CD4-positive, alpha-beta T cell treated with Interleukin-10 for 1 hour (primary cell): ENCODE results near the gene MAFG.
"Not testable (repeated sequence)": the region's sequence is repeated elsewhere in the genome, so short reads cannot be mapped to it uniquely, and the experiment has no call there.

Experiments
- DNase-seq: peaks from one replicate; pipeline ENCODE4 v3.0.0-alpha.2; 2020

Gene MAFG

DNA sequence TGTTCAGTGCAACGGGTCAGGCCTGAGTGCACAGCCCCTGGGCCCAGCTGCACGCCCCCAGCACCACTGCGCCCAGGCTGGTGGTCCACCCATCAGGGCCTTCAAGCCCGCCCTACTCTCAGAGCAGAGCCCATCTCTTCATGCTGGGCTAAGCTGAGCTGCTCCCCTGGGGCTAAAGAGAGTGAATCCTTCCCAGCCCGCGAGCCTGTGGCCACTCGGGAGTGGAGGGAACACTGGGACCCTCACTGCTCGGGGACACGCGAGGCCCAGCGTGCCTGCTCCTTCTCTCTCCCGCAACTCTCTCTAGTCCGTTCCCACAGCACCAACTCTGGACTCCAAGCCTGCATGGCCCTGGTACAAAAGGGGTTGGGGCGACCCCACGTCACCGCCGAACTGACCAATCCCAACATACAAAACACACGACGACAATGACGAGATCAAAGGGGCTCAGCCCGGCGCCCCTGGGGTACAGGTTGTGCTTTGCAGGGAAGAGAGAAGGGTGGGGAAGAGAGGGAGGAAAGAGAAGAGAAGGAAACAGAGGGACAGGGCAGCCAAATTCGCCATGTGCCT, 5.5 kb downstream of the MAFG start:
- no peak for DNase-seq

DNA sequence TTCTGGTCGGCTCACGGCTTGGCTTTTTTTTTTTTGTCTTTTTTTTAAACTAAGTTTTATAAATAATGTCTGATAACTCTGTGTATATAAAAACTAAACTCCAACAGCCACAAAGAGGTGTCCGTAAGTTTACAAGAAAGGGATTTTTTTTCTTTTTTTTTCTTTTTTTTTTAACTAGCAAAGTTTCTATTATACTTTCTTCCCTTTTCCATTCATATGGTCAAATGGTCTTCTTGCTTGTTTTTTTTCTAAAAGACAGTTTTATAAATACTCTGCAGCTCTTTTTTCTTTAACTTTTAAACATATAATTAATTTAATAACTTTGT, 6.0 kb downstream of the MAFG start:
- no peak for DNase-seq

DNA sequence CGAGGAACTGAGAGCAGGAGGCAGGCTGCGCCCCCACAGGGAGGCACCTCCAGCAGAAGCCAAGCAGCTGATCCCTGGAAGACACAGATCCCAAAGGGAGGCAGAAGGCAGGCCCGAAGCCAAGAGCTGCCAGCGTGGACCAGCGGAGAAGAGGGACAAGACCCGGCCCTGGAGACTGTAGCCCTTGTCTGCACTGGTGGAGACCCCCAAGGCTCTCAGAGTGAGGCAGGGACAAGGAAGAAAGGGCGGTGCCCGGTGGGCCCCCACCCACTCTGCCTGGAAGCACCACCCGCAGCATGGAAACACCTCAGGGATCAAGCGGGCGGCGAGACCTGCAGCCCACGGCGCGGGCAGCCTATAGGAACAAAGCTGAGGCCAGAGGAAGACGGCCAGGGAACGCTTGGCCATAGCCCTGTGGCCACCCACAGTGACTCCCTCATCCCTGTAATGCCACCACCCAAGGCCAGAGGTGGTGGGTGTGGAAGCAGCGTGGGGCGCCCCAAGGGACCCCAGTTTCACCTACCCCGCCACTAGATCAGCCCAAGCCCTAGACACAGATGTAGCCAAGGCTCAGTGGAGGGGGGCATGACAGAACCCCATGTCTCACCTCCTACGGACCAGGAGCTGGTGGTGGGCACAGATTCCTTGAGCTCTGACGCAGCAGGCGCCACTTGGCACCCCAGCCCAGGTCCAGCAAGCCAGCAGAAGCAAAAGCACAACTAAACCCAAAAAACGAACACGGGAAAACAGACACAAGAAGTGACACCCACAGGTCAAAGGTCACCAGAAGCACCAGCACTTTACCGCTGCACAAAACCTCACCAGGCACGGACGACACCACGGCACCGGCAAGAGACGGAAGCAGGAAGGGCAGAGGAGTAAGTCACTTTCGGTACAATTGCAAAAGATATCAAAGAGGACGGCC, 6.7 kb downstream of the MAFG start:
- DNase-seq, result no peak

DNA sequence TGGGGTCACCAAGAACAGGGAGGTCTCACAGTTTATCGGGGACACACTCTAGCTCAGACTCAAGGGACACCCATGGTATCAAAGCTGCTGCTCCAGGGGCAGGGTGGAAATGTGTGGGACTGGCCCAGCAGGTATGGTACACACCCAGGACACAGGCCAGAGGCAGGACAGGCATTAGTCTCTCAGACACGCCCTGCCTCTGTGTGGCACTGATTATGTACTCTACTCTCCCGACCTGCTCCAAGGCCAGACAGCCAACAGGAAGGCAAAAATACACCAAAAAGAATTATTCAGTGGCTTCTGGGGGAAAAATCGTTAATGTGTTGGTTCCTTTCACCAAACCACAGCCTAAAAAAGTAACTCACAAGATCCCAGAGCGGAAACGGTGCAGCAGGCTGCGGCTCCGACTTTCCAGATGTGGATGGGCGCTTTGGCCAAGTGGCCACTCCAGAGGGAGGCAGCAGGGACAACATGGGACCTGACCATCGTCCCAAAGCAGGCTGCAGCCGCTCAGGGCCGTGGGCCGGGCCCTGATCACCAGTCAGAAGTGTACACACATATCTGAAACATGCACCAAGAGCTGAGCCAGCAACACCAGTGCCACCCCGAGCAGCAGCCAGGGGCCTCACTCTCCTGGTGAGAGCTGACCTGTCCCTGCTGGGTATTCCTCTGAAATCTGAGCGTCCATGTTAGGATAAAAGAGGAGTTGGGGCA, 8.5 kb downstream of the MAFG start:
- no peak for DNase-seq

DNA sequence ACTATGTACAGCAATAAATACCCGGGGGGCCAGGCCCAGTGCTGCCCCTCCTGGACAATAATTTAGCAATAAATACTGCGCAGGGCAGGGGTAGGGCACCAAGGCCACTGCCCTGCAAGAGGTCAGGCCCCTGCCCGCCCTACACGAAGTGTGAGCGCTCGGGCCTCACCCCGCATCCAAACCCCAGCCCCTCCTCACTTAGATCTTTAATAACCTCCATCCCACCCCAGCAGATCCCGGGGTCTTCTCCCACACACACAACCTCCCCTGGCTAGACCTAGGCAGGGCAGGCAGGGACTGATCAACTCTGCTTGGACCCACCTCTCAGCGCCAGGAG, 9.2 kb downstream of the MAFG start:
- not testable (repeated sequence) for DNase-seq

DNA sequence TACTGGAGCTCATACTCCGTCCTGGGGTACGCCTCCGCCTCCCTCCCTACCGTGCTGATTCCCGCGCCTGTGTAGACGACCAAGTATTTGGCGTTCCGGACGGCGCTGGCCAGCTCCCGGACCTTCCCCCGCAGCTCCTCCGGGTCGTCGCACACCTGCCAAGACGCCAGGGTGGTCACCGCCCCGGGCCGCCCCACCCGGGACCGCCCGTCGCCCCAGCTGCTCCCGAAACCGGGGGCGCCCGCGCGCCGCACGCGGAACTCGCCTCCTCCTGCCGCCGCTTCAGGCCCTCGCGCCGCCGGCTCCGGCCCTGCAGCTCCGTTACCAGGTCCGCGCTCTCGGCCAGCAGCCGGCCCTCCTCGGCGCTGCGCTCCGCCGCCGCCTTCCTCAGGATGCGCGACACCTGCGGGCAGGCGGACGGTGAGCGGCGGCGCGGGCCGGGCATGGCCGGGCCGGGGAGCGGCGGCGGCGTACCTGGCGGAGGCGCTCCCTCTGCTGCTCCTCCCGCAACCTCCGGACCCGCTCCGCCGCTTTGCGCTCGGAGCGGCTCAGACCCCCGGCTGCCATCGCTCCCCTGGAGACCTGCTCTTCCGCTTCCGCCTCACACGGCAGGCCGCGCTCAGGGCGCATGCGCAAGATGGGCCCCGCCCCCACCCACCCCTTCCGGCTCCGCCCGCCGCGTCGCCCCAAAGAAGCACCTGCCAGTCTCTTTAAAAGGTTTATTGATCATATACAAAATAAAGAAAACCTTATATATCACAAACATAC, 9.8 kb downstream of the MAFG start, which contains the start of gene SIRT7:
TSS of gene SIRT7 (minus strand) at position 612 of the 768 bp plus-strand sequence. CDS start at position 567, 45 bp downstream.
- DNase-seq, result peak; percentile 88

DNA sequence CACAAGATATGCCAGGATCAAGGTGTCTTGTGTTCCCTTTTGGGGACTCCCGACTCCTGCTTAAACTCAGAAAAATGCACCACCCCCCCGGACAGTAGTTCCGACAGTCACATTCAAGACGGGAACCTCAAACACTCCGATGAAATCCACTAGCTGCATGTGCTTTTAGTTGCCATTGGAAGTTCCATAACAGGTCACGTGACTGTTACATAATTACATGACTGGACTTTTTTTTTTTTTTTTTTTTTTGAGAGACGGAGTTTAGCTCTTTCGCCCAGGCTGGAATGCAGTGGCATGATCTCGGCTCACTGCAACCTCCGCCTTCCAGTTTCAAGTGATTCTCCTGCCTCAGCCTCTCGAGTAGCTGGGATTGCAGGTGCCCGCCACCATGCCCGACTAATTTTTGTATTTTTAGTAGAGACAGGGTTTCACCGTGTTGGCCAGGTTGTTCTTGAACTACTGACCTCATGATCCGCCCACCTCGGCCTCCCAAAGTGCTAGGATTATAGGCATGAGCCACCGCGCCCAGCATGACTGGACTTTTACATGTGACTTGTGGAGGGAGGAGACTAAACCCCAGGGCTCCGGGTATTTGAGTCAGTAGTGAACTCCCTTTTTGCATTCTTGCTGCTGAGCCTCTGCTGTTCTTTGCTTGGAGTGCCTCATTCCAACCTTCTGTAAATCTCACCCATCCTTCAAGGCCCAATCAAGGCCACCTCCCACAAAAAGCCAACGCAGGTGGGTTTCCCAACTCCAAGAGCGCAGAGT, 11.1 kb downstream of the MAFG start:
- no peak for DNase-seq

DNA sequence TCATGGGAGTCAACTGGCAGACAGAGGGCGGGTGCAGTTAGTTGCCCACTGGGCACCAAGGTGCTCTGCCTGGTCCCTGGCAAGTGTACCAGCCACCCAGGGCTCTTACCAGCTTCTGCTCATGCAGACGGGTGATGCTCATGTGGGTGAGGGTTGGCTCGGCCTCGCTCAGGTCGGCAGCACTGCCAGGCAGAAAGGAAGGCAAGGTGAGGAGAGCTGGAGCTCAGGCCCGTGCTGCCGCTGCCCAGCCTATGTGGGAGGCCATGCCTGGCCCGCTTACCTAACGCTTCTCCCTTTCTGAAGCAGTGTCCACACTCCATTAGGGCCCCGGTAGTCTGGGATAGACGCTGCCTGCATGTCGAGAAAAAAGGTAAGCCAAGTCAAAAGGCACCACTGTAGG, 12.2 kb downstream of the MAFG start:
- DNase-seq, result no peak

DNA sequence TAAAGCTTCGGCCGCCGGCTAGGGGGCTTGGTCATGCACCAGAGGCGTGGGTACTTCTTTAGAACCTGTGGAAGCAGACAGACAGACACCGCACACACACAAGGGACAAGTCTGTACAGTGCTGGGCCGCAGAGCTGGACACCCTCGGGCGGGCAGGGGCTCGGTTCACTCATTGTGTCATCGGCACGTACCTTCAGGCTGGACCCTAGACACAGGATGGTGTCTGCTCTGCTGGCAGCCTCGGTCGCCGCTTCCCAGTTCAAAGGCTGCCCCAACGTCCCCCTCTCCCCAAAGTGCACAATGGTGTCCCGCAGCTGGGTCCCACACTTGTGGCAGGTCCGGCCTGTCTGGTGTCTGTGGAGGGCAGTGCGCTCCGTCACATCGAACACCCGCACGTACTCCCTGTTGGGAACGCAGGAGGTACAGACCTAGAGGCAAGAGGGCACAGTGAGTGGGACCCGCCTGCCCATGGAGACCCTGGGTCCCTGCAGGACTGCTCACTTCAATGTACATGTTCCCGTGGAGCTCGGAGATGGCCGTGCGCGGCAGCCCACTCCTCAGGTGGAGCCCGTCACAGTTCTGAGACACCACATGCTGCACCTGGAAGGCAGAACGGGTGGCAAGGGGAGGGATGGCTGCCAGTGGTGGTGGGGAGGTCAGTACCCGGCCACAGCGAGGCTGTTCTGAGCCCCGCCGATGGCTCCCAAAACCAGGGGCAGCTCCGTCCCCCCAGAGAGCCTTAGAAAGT, 13.3 kb downstream of the MAFG start:
- DNase-seq, result no peak

DNA sequence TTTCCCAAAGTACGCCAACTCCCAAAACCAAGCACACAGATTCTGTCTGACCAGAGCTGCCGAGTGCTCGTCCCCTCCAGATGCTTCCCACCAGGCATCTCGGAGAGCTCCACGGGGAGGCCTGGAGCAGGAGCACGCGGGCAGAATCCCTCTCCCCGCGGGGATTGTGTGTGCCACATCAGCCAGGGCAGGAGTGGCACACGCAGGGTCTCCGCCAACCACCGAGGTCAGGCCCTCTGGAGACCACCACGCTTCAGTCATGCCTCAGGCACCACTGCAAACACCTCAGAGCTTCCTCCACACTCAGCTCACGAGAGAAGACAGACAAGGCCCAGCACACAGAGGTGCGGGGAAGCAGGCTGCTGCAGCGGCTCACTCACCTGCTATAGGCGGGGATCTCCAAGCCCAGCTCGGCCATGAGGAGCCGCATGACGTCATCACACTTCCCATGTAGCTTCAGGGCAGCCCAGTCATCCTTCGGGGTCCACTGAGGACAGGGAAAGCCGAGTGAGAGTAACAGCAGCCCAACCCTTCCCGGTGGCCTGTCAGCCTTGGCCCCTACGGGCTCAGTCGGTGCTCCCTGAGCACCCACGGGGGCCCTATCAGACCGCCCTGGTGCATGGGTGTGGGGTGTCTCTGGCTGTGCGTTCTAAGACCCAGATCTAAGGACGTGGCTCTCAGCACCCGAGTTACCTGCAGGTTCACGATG, 14.0 kb downstream of the MAFG start:
- DNase-seq, result no peak

DNA sequence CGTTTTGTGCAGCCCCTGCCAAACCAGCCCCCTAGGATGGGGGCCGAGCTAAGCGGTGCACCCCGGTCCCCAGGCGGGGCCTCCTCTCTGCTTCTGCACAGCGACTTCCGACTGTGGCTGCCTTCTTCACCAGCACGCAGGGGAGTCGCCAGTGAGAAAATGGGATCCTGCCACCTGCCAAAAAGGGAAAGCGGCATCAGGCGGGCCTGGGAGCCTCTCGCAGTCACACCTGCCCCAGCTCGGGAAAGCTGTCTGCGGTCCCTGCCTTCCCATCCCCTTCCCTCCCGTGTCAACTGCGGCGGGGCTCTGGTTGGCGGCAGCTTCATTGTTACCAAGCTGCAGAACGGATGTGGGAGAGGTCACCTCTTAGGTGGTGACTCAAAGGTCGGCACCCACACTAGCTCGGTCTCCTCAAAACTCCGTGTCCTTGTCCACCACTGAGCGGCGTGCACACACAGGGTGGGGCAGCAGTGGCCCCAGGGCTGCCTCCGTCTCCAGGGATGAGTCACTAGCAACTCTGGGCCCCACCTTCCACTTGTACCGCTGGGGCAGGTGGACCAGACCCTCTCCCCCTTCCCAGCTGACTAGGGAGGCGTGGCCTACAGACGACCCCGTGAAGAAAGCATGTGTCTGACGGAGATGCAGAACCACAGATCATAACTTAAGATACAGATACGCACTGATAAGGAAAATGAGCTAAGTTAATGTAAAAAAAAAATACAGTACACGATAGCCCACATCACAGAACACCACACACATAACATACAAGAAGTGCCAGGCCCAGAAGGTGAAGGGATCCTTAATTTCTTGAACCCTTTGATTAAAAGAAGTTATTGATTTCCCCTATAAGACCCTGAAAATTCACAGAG, 14.9 kb downstream of the MAFG start:
- DNase-seq, result no peak

DNA sequence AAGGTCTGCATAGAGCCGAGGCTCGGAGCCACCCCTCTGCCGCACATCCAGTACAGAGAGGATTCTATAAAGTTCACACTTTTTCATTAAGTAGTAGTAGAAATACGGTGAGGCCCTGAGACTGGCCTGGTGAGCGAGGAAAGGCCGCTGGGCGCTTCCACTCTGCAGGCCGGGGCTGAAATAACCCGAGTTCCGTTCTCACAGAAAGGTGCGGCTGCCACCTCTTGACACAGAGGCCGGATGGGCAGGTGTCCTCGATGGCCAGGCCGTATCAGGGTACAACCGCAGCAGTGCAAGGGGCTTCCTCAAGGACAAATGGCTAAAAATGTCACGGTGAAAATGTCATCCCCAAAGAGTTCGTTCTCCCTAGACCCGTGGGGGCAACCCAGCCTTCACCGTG, 15.6 kb downstream of the MAFG start:
- DNase-seq, result no peak

DNA sequence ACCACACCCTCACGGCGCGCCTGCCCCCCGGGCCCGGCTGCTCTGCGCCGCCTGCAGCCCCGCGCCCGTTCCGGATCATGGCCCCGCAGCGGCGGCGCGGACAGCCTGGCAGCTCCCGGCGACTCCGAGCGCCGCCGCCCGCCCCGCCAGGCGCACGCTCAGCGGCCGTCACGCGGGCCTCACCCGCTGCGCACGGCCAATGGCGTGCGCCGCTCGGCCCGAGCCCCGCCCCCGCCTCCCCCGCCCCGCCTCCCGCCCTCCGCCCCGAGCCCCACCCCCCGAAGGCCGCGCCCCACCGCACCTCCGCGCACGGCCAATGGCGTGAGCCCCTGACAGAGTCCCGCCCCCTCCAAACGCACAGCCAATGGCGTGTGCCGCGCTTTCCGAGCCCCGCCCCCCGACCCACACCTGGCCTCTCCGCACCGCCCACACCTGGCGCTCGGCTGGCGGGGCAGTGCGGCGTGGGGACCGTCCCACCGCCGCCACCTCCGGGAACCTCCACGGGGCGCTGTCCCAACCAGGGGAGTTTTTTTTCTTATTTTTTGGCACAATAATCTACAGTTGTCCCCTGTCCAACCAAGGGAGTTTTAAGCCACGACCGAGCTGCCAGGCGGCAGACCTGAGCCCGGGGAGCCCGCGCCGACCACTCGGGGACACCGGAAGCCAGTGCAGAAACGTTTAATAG, 16.1 kb downstream of the MAFG start, which contains the start of gene PCYT2:
TSS of gene PCYT2 (minus strand) at position 123 of the 685 bp plus-strand sequence. CDS start at position 79, 44 bp downstream.
- peak; percentile 95 for DNase-seq

DNA sequence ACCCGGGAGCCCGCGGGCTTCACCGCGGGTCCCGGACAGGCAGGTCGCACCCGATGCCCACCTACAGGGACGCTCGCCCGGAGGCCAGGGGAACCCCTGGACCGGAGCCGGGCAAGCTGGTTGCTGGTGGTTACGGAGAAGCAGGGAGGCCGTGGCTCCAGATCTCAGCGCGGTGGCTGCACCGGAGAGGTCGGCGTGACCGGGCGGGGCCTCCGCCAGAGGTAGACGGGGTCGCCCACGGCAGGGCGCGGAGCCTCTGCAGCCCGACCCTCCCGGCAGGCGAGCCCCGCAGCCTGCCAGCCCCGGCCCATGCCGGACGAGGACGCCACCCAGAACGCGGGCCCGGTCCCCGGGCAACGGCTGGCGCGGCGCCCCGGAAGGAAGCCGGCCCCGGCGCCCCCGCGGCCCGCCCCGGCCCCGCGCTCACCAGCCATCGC, 16.7 kb downstream of the MAFG start:
- DNase-seq, result no peak

DNA sequence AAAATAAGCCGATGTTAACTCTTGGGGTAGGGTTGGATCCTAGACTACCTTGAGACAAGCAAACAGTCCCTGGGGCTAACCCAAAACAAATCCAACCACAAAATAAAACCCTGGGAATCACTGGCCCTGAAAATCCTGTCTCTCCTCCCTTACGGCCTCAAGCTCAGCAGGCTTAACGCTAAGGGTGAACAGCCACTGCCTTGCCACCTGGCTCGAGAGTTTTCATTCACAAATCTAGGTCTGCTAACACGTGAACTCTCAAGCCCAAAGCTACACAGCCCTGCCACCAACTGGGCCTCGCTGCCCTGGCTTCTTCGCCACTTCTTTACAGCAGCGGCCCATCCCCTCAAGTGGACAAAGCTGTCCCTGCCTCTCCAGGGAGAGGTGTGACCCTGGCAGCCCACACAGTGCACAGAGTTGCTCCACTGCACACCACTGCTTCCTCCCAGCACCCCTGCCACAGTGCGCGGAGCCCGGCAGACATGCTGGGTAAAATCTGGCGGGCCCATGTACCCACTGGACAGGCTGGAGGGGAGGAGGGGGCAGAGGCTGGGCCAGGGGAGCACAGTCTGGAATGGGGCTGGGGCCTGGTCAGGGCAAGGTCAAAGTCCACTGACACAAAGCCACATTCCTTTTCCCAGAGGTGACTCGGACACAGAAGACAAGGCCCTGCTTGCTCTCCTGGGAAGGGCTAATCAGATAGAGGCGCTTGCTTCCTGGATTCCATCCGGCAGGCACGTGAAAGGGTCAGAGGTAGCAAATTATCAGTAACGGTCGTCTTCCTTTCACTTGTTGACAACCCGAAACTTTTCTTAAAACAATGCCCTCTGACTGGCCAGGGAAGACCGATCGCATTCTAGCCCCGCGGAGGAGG, 17.3 kb downstream of the MAFG start:
- DNase-seq, result no peak

DNA sequence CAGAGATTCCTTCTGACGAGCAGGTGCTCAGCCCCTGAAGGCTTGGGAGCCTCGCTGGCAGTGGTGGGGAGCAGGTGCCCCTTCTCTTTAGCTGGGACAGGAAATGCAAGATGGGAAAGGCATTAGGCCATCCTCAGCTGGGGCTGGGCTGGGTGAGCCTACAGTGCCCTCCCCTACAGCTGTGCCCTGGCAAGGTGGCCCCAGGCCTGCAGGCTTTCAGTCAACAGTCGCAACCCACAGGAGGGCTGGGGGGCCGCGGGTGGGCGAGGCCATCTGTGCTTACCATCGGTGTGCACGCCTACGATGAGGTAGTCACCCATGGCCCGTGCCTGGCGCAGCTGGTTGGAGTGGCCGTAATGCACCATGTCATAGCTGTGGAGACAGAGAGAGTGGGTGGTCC, 18.3 kb downstream of the MAFG start:
- no peak for DNase-seq

DNA sequence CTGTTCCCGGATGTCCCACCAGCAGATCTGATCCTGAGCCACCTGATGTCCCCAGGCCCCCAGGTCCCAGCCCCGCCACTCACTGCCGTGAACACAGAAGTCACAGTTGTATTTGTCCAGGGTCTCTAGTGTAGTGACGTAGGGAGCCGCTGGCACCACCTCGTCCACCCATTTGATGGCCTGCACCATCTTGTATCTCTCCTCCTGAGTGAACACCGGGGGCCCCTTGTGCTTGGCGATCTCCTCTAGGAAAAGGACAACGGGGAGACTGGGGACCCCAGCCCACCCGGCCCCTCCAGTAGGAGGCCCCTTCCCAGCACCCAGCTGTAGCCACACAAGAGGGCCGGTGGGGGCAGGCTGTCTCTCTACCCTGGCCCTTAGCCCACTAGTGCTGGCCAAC, 18.7 kb downstream of the MAFG start:
- DNase-seq, result no peak
